Smooth muscle cell (in vitro differentiated cells): ENCODE measurements around the gene RPS21. TPM values are rescaled to one million over a fixed set of nuclear protein-coding genes. Genes with fewer than 3 reads are reported as not detected.
"Not testable (repeated sequence)": the region's sequence is repeated elsewhere in the genome, so short reads cannot be mapped to it uniquely, and the experiment has no call there.

Source experiments
- DNase-seq: peaks from one replicate; lab custom pipeline; 2025; ENCODE audit not compliant: unreplicated experiment; lab: John Stamatoyannopoulos, UW
- H2AFZ ChIP-seq: fragments of 200-600 bp; sonication (generic); 2 replicates; pipeline ENCODE4 v1.6.0; 2016; ENCODE audit warnings: antibody characterized with exemption, low read depth, mild to moderate bottlenecking
- H3F3A ChIP-seq: fragments of 200-600 bp; sonication (generic); 2 replicates; pipeline ENCODE4 v1.6.0; 2017; ENCODE audit warnings: antibody characterized with exemption, low read depth
- H3K27ac ChIP-seq: fragments of 200-600 bp; sonication (generic); 2 replicates; pipeline ENCODE4 v1.5.1; 2016; ENCODE audit warnings: low read depth, mild to moderate bottlenecking
- H3K27me3 ChIP-seq: fragments of 200-600 bp; sonication (generic); 2 replicates; pipeline ENCODE4 v1.6.1; 2016; ENCODE audit warnings: low read depth, mild to moderate bottlenecking
- H3K36me3 ChIP-seq: fragments of 200-600 bp; sonication (generic); 2 replicates; pipeline ENCODE4 v1.5.1; 2016; ENCODE audit warnings: low read depth
- H3K4me1 ChIP-seq: fragments of 200-600 bp; sonication (generic); 2 replicates; pipeline ENCODE4 v1.5.1; 2016; ENCODE audit warnings: low read depth
- H3K4me2 ChIP-seq: fragments of 200-600 bp; sonication (generic); 2 replicates; pipeline ENCODE4 v1.6.0; 2016; ENCODE audit warnings: mild to moderate bottlenecking
- H3K4me3 ChIP-seq: fragments of 200-600 bp; sonication (generic); 2 replicates; pipeline ENCODE4 v1.5.1; 2016; ENCODE audit warnings: mild to moderate bottlenecking
- H3K79me2 ChIP-seq: fragments of 200-600 bp; sonication (generic); 2 replicates; pipeline ENCODE4 v1.6.0; 2016; ENCODE audit warnings: low read depth, mild to moderate bottlenecking
- H3K9ac ChIP-seq: fragments of 200-600 bp; sonication (generic); 2 replicates; pipeline ENCODE4 v1.6.0; 2016; ENCODE audit warnings: low read depth
- H3K9me3 ChIP-seq: fragments of 200-600 bp; sonication (generic); replicated peaks from 2 replicates; pipeline ENCODE4 v1.5.1; 2016; ENCODE audit warnings: low read depth
- H4K20me1 ChIP-seq: fragments of 200-600 bp; sonication (generic); 2 replicates; pipeline ENCODE4 v1.6.0; 2016; ENCODE audit warnings: low read depth
- WGBS: methylation state at CpG from one replicate; pipeline ENCODE4 v1.1.7; 2016; ENCODE audit warnings: low lambda C conversion rate; 5-methylcytosine and 5-hydroxymethylcytosine counted together
- polyA plus RNA-seq: library from polyadenylated mRNA; unstranded; fragments of >200 nt; fragmentation: Nextera tagmentation; extraction: Ambion mirVana; gene quantifications from 2 replicates; pipeline ENCODE4 v1.2.1, GENCODE V29; 2016
- total RNA-seq: library from RNA; depleted of rRNA; stranded (reverse); fragments of >200 nt; gene quantifications from 2 replicates; pipeline ENCODE4 v1.2.3, GENCODE V29; 2014
- TF ChIP-seq, protein P1 (sequence below): fragments of 200-600 bp; sonication (generic); IDR thresholded peaks from 2 replicates; pipeline ENCODE4 v1.5.1; 2017; ENCODE audit warnings: borderline replicate concordance, mild to moderate bottlenecking, antibody characterized with exemption; ENCODE audit not compliant: insufficient read depth, poor library complexity, severe bottlenecking

The RPS21 gene
- total and polyA plus RNA-seq, 2 experiments from 2014 or later = 438 to 4,082 TPM

DNA sequence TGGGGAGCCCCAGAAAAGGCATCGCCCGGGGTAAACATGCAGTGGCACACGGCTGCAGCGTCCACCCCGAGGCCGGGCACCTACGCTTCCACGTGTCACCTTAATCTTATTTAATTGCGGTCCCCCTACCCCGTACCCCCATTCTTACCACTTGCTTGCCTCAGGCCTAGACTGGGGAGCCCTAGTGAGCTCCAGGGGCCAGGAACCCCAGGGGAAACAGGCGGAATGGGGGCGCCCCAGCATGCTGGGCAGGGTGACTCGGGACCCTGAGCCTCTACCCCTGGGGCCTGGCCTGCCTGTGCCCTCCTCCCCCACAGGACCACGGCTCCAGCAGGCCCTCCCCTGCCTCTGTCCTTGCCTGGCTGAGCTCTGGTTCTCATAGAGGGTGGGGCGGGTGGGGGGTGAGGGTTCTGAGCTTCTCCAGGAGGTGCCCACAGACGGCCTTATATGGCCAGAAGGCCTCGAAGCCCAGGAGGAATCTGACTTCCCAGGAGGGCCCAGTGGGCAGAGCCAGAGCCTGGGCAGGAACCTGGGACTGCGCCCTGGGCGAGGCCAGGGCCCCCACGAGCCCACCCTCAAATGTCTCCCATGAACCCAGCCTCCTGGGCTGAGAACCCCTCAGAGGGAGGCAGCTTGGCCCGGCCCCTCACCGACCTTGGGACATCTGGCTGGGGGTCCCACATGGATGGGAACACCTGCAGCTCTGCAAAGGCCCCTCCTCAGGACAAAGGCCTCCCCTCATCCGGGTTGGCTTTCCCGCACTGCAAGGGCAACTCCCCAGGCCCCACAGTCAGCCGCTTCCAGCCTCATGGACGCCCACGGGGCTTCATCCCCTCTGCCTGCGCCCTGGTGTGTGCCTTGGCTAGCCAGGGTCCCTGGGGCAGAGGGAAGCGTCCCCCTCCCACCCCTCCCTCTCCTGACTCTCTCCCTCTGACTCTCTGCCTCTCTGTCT lies 14.6 kb upstream of the RPS21 start:
- DNase-seq = no peak
- Histone ChIP-seq H3K27me3 (no peaks in the 10 kb centered on the region), H3K4me1 (peaks cover 56% of the 10 kb centered on the region), H2AFZ (no peak overlapping the region), H3K9me3 (no peaks in the 10 kb centered on the region), H3F3A (peaks cover 2% of the 10 kb centered on the region), H4K20me1 (peaks cover 7% of the 10 kb centered on the region), H3K27ac (no peak overlapping the region), H3K79me2 (no peaks in the 10 kb centered on the region), H3K9ac (no peak overlapping the region), H3K4me2 (no peak overlapping the region), H3K4me3 (no peak overlapping the region), H3K36me3 (no peaks in the 10 kb centered on the region)
- TF ChIP-seq, protein P1, sequence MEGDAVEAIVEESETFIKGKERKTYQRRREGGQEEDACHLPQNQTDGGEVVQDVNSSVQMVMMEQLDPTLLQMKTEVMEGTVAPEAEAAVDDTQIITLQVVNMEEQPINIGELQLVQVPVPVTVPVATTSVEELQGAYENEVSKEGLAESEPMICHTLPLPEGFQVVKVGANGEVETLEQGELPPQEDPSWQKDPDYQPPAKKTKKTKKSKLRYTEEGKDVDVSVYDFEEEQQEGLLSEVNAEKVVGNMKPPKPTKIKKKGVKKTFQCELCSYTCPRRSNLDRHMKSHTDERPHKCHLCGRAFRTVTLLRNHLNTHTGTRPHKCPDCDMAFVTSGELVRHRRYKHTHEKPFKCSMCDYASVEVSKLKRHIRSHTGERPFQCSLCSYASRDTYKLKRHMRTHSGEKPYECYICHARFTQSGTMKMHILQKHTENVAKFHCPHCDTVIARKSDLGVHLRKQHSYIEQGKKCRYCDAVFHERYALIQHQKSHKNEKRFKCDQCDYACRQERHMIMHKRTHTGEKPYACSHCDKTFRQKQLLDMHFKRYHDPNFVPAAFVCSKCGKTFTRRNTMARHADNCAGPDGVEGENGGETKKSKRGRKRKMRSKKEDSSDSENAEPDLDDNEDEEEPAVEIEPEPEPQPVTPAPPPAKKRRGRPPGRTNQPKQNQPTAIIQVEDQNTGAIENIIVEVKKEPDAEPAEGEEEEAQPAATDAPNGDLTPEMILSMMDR = no peak
- WGBS = 92% methylated on average over 25 of the region's 29 CpGs

DNA sequence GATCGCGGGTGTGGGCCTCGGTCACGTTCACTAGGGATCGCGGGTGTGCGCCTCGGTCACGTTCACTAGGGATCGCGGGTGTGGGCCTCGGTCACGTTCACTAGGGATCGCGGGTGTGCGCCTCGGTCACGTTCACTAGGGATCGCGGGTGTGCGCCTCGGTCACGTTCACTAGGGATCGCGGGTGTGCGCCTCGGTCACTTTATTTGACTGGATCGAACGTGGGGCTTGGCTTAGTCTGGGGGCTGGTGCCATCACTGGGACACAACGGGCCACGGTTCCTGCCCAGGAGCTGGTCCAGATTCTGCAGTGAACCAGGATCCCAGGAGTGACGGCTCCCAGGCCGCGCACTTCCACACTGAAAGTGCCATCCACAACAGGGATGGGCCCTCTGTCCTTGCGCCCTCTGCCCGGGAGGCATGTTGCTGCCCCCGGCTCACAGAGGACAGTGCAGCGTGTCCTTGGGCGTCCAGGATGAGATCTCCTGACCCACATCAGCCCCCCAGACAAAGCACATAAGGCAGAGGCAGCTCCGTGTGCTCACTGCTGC lies 13.2 kb upstream of the RPS21 start:
- not testable (repeated sequence) for H3K79me2 ChIP-seq, H3K9ac ChIP-seq, H3K36me3 ChIP-seq, H3K27ac ChIP-seq, H3F3A ChIP-seq, H2AFZ ChIP-seq, DNase-seq, H4K20me1 ChIP-seq, H3K27me3 ChIP-seq, H3K9me3 ChIP-seq, H3K4me3 ChIP-seq, H3K4me2 ChIP-seq
- peaks cover 42% of the 10 kb centered on the region for H3K4me1 ChIP-seq
- WGBS = 99% methylated on average over 28 of the region's 40 CpGs

DNA sequence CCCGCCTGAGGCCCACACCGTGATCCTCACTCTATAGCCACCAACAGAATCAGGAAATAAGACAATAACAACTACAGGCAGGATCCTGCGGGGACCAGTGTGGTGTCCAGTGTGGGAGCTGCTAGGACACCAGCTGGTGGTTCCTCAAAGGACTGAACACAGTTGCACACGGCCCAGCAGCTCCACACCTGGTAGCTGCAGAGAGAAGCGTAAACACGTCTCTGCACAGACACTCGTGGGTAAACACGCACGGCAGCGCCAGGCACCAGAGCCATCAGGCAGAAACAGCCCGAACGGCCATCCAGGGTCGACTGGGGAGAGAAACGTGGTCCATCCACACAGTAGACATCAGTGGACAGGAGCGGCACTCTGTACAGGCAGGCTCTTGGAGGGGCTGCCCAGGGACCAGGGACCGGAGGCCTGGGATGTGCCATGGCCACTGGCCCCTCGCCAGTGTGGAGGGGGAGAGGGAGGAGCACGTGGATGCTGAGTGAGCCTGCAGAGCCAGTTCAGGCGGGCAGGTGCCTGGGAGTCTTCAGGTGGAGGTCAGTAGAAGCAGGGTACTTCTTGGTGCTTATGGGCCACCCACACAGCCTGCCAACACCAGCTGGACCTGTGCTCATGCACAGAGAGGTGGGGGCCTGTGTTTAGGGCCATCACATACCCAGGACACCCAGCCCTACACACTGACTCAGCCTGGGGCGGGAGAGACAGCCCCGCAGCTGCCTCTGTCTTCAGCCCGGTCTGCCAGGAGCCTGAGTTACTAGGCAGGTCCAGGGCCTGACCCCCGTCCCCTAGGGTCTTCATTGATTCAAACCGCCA lies 12.4 kb upstream of the RPS21 start:
- Histone ChIP-seq H3K79me2 (no peaks in the 10 kb centered on the region), H3K27ac (no peak overlapping the region), H3K4me1 (peaks cover 35% of the 10 kb centered on the region), H3F3A (peaks cover 5% of the 10 kb centered on the region), H3K36me3 (no peaks in the 10 kb centered on the region), H2AFZ (no peak overlapping the region), H3K27me3 (no peaks in the 10 kb centered on the region), H3K9ac (no peak overlapping the region), H4K20me1 (peaks cover 6% of the 10 kb centered on the region), H3K4me3 (no peak overlapping the region), H3K4me2 (no peak overlapping the region), H3K9me3 (no peaks in the 10 kb centered on the region)
- TF ChIP-seq, protein P1 = no peak
- WGBS = 87% methylated on average over 24 of the region's 24 CpGs
- no peak for DNase-seq
